IPS-18c (cell line): ENCODE results near the gene ATP13A5.

ENCODE experiments used
- H3K4me3 ChIP-seq: 2 replicates; pipeline ENCODE4 v1.7.0; 2013; ENCODE audit warnings: low read depth, mild to moderate bottlenecking, low read length, moderate library complexity; ENCODE audit not compliant: insufficient read depth
- H3K9me3 ChIP-seq: one replicate; pipeline ENCODE4 v1.6.1; 2013; ENCODE audit warnings: mild to moderate bottlenecking, low read length, moderate library complexity; ENCODE audit not compliant: control insufficient read depth, insufficient read depth

The ATP13A5 gene

GRCh38 chr3:193310914-193311723, 67.4 kb downstream of the ATP13A5 start:
- no peaks in the 10 kb centered on the region for H3K9me3 ChIP-seq
- H3K4me3 ChIP-seq, result no peak overlapping the region

GRCh38 chr3:193305356-193305755, 73.2 kb downstream of the ATP13A5 start:
- no peak overlapping the region for H3K4me3 ChIP-seq
- no peaks in the 10 kb centered on the region for H3K9me3 ChIP-seq

- Histone ChIP-seq H3K4me3 (no peak overlapping the region), H3K9me3 (no peaks in the 10 kb centered on the region)
Measured at GRCh38 chr3:193301433-193301832, 77.1 kb downstream of the ATP13A5 start.

- Histone ChIP-seq H3K4me3 (no peak overlapping the region), H3K9me3 (no peaks in the 10 kb centered on the region)
Measured at GRCh38 chr3:193297421-193297820, 81.1 kb downstream of the ATP13A5 start.

GRCh38 chr3:193295985-193296384, 82.6 kb downstream of the ATP13A5 start:
- Histone ChIP-seq H3K4me3 (no peak overlapping the region), H3K9me3 (peaks cover 5% of the 10 kb centered on the region)

- H3K4me3 ChIP-seq, result no peak overlapping the region
Measured at GRCh38 chr3:193292386-193292785, 86.2 kb downstream of the ATP13A5 start.

GRCh38 chr3:193271101-193271840, 107.3 kb downstream of the ATP13A5 start:
- Histone ChIP-seq H3K9me3 (no peaks in the 10 kb centered on the region), H3K4me3 (no peak overlapping the region)

More at GRCh38 chr3:193292386-193292785, 86.2 kb downstream of the ATP13A5 start:
- H3K9me3 ChIP-seq, result peaks cover 5% of the 10 kb centered on the region

- Histone ChIP-seq H3K9me3 (no peaks in the 10 kb centered on the region), H3K4me3 (no peak overlapping the region)
Measured at GRCh38 chr3:193270451-193270850, 108.1 kb downstream of the ATP13A5 start.

- Histone ChIP-seq H3K9me3 (no peaks in the 10 kb centered on the region), H3K4me3 (no peak overlapping the region)
Measured at GRCh38 chr3:193269343-193270028, 109.1 kb downstream of the ATP13A5 start.

GRCh38 chr3:193262707-193263106, 115.8 kb downstream of the ATP13A5 start:
- H3K9me3 ChIP-seq, result no peaks in the 10 kb centered on the region
- no peak overlapping the region for H3K4me3 ChIP-seq

GRCh38 chr3:193261970-193262369, 116.6 kb downstream of the ATP13A5 start:
- Histone ChIP-seq H3K4me3 (no peak overlapping the region), H3K9me3 (no peaks in the 10 kb centered on the region)

GRCh38 chr3:193253986-193254660, 124.4 kb downstream of the ATP13A5 start:
- no peaks in the 10 kb centered on the region for H3K9me3 ChIP-seq
- H3K4me3 ChIP-seq, result no peak overlapping the region

- H3K4me3 ChIP-seq, result no peak overlapping the region
- H3K9me3 ChIP-seq, result peaks cover 6% of the 10 kb centered on the region
Measured at GRCh38 chr3:193250492-193250891, 128.1 kb downstream of the ATP13A5 start.

GRCh38 chr3:193248848-193249468, 129.6 kb downstream of the ATP13A5 start:
- H3K9me3 ChIP-seq, result peaks cover 6% of the 10 kb centered on the region

GRCh38 chr3:193243571-193243970, 135.0 kb downstream of the ATP13A5 start:
- Histone ChIP-seq H3K4me3 (no peak overlapping the region), H3K9me3 (peaks cover 6% of the 10 kb centered on the region)

More at GRCh38 chr3:193248848-193249468, 129.6 kb downstream of the ATP13A5 start:
- no peak overlapping the region for H3K4me3 ChIP-seq

- Histone ChIP-seq H3K4me3 (peak overlapping the region; percentile 56), H3K9me3 (no peaks in the 10 kb centered on the region)
Measured at GRCh38 chr3:193241716-193242115, 136.8 kb downstream of the ATP13A5 start.
